OCI-LY7 (cell line): ENCODE measurements around the gene UCK2.

Source experiments
- CTCF ChIP-seq: fragments of 200-600 bp; sonication (generic); conservative IDR thresholded peaks from 2 replicates; pipeline ENCODE4 v1.5.1; 2014; ENCODE audit warnings: mild to moderate bottlenecking, antibody characterized with exemption, low read length, moderate library complexity, mixed read lengths
- EZH2phosphoT487 ChIP-seq: fragments of 200-600 bp; sonication (generic); IDR thresholded peaks from 2 replicates; pipeline ENCODE4 v1.6.1; 2018; ENCODE audit warnings: low read depth, borderline replicate concordance, mild to moderate bottlenecking, mixed run types, antibody characterized with exemption, low read length, moderate library complexity, mixed read lengths

DNA sequence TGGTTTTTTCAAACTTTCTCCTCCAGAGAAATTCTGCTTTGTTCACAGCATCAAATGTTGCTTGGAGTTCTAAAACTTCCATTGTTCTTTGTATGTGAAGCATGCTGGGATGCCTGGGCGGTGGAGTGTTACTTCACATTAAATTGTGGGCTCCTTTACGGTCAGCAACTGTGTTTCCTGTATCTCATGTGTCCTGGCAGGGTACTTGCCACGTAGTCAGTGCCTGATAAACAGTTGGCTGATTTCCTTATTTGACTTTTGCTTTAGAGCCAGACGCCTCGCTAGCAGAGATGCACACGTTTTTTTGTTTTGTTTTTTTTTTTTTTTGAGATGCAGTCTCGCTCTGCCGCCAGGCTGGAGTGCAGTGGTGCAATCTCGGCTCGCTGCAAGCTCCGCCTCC is 96.7 kb downstream of the UCK2 start:
- no peak for TF ChIP-seq CTCF
- no peak for TF ChIP-seq EZH2phosphoT487
